Measurements from ENCODE around the gene ORM2.

The ORM2 gene

GRCh38 chr9:114296338-114296737 is 33.3 kb upstream of the ORM2 start:
- DNase-seq, result no peak

- no peak for DNase-seq
Measured at GRCh38 chr9:114299286-114300152, 30.1 kb upstream of the ORM2 start.

DNA sequence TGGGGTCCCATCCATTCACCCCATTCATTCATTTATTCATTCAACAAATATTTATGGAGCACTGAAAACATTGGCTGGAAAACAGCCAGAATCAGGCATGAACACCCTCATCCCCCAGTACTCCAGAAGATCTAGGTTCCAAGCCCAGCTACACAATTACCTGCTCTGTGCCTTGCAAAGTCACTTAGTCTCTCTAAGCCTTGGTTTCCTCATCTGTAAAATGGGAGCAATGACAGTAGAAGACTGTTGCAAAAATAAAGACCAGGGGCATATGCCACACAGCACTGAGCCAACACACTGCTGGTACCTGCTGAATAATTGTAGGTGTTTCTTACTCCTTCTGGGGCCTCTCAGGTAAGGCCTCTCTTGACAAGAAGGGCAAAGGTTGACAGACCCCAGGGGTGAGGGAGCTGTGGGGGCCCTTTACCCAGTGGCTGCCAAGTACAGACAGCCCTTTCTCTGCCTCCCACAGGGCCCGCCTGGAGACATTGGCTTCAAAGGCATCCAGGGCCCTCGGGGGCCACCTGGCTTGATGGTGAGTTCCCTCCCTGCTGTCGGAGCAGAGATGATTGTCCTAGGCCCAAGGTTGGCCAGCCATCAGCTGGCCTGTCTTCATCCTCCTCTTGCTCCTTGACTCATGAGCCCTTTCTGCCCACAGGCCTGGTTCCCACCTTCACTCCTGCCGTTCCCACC is 29.4 kb upstream of the ORM2 start:
- no peak for DNase-seq

DNA sequence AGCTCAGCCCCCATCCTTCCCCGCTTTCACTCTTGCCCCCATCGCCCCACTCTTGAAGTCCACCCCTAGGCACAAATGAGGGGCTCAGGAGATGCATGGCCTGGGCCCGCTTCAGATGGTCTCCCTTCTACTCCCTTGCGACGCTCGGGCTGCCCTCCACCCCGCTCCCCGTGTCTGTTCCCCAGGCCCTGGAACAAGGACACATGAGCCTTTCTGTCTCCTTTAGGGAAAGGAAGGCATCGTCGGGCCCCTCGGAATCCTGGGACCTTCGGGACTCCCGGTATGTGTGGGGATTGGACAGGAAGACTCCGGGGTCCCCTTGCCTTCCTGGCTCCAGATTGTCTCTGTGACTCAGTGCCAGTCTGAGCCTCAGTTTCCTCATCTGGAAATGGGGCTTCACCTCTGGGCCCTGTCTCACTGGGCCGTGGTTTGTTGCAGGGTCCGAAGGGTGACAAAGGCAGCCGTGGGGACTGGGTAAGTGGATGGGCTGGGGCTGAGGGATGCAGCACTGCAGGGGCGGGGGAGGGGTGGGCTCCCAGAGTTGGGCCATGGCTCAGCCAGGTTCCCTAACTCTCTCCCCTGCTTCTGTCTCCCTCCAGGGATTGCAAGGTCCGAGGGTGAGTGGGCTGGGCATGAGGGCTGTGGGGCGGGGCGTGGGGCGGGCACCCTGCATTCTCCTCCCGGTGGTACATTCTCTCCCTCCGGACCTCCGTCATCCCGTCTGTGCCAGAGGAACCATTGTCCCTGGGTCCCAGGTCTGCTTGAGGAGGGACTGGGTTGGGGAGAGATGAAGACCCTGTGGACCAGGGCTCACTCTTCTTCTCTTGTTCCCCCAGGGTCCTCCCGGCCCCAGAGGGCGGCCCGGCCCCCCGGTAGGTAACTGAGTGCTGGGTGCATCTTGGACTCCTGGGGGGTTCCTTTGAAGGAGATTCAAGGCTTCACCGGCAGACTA is 28.5 kb upstream of the ORM2 start:
- DNase-seq, result no peak

- DNase-seq, result no peak
Measured at GRCh38 chr9:114301798-114302565, 27.7 kb upstream of the ORM2 start.

GRCh38 chr9:114302727-114303126 is 26.9 kb upstream of the ORM2 start:
- no peak for DNase-seq

GRCh38 chr9:114303571-114303970 is 26.1 kb upstream of the ORM2 start:
- DNase-seq, result no peak

DNA sequence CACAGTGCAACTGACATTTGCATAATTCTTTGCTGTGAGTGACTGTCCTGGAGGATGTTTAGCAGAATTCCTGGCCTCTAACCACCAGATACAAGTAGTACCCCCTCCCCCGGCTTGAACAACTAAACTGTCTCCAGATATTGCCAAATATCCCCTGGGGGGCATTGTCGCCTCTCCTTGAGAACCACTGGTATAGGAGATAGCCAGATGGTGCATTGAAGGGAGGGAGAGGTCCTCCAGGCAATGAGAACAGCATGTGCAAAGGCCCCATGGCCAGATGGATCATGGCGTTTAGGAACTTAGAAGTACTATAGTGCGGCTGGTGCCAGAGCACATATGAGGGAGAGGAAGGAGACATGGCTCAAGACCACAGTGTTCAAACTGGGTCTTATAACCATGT is 25.7 kb upstream of the ORM2 start:
- DNase-seq, result no peak

- no peak for DNase-seq
Measured at GRCh38 chr9:114304416-114305188, 25.1 kb upstream of the ORM2 start.

DNA sequence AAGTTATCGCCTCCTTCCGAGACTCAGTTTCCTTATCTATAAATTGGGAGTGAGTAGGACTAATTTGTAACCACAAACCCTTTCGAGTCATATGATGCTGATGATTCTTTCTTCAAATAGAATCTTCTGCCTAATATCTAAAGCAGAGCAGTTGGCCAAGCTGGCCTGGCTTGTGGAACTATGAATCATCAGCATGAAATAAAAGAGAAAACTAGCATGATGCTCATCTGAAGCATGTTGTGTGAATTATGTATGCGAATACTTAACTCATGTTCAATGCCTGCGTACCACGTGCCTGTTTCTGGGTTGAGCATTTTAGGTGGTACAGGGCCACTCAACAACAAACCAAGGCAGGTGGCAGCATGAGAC is 21.8 kb upstream of the ORM2 start:
- no peak for DNase-seq

GRCh38 chr9:114308361-114308950 is 21.2 kb upstream of the ORM2 start:
- DNase-seq, result no peak

GRCh38 chr9:114309096-114309495 is 20.6 kb upstream of the ORM2 start:
- DNase-seq, result no peak

GRCh38 chr9:114310471-114311450 is 18.9 kb upstream of the ORM2 start:
- DNase-seq, result no peak

DNA sequence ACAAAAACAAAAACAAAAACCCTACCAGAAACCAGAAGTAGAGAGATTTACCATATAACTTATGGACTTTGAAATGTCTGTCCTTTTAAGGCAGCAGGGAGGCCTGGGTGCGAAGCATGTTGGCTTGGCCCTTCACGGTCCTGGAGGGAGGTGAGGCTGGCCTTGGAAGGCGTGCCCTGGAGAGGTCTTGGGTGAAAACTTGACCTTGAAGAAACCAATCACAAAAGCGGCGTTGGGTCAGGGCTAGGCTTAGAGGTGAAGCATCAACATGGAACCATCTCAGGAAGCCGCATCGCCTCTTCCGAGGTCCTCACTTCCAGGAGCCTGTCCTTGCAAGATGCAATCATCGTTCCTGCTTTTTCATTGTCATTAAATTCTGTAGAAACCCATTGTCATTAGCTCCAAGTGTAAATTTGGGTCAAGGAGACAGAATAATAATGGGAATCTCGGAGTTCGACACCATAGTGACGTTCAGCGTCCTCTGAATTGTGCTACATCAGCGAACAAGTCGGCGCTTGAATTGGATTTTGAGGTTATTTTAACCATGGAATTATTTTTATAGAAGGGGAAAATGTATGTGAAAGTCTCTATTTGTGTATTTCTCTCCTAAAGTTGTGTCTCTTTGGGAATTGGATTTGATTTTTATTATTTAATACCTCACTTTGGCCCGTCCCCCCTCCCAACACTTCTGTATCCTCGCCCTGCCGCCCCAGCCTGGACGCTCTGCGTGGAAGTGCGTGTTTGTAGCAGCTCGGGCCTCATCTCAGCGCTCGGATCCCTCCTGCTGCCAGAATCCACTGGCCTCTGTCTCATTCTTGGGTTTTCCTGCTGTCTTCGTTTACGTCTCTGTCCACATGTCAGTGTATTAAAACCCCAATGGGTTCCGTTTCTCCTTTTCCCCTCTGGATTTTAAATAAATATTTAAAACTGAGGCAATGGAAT is 17.8 kb upstream of the ORM2 start:
- no peak for DNase-seq

DNA sequence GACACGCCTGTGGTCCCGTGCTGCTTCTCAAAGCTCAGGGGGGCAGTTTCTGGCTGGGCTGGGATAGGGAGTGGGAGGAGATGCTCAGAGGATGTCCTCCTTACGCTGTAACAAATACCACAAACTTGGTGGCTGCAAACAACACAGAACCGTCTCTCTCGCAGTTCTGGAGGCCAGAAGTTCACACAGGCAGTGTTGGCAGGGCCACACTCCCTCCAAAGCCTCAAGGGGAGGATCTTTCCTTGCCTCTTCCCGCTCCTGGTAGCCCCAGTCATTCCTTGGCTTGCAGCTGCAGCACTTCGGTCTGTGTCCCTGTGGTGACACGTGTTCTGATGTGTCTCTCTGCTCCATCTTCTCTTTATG is 17.2 kb upstream of the ORM2 start:
- no peak for DNase-seq

- DNase-seq, result no peak
Measured at GRCh38 chr9:114313186-114313585, 16.5 kb upstream of the ORM2 start.

GRCh38 chr9:114314256-114314867 is 15.3 kb upstream of the ORM2 start:
- DNase-seq, result no peak

Data from activated naive CD4-positive, alpha-beta T cell (primary cell).